ENCODE results near the gene ARHGEF18.

Gene ARHGEF18

GRCh38 chr19:7373862-7374261 is 25.1 kb downstream of the ARHGEF18 start:
- TF ChIP-seq CTCF (IDR thresholded peaks at IDR 0.05; ENCODE audit: extremely low read depth, missing control alignments), result no peak
- DNase-seq (ENCODE audit: low spot score), result no peak

- TF ChIP-seq CTCF (IDR thresholded peaks at IDR 0.05; ENCODE audit: extremely low read depth, missing control alignments), result no peak
- DNase-seq (ENCODE audit: low spot score), result no peak
Observed at GRCh38 chr19:7376151-7376852, 27.6 kb downstream of the ARHGEF18 start.

GRCh38 chr19:7377196-7377595 is 28.5 kb downstream of the ARHGEF18 start:
- TF ChIP-seq CTCF (IDR thresholded peaks at IDR 0.05; ENCODE audit: extremely low read depth, missing control alignments), result no peak

GRCh38 chr19:7381073-7381390 is 32.3 kb downstream of the ARHGEF18 start:
- DNase-seq (ENCODE audit: low spot score), result no peak
- TF ChIP-seq CTCF (IDR thresholded peaks at IDR 0.05; ENCODE audit: extremely low read depth, missing control alignments), result no peak

More at GRCh38 chr19:7377196-7377595, 28.5 kb downstream of the ARHGEF18 start:
- no peak for DNase-seq (ENCODE audit: low spot score)

- no peak for DNase-seq (ENCODE audit: low spot score)
- TF ChIP-seq CTCF (IDR thresholded peaks at IDR 0.05; ENCODE audit: extremely low read depth, missing control alignments), result no peak
Observed at GRCh38 chr19:7382694-7383093, 34.0 kb downstream of the ARHGEF18 start.

- TF ChIP-seq CTCF (IDR thresholded peaks at IDR 0.05; ENCODE audit: extremely low read depth, missing control alignments), result no peak
- DNase-seq (ENCODE audit: low spot score), result no peak
Observed at GRCh38 chr19:7383284-7383683, 34.5 kb downstream of the ARHGEF18 start.

GRCh38 chr19:7385062-7385461 is 36.3 kb downstream of the ARHGEF18 start:
- no peak for DNase-seq (ENCODE audit: low spot score)
- no peak for TF ChIP-seq CTCF (IDR thresholded peaks at IDR 0.05; ENCODE audit: extremely low read depth, missing control alignments)

Data from GM20000 (cell line).